HG03457 (cell line): ENCODE measurements around the gene PRCD.

Experiments
- ATAC-seq: cut with Tn5 transposase; IDR thresholded peaks from one replicate; pipeline ENCODE4 v1.9.1; 2021; ENCODE audit warnings: moderate number of reproducible peaks; ENCODE audit not compliant: unreplicated experiment

PRCD gene

GRCh38 chr17:76588182-76588581, 48.3 kb downstream of the PRCD start:
- ATAC-seq: no peak

DNA sequence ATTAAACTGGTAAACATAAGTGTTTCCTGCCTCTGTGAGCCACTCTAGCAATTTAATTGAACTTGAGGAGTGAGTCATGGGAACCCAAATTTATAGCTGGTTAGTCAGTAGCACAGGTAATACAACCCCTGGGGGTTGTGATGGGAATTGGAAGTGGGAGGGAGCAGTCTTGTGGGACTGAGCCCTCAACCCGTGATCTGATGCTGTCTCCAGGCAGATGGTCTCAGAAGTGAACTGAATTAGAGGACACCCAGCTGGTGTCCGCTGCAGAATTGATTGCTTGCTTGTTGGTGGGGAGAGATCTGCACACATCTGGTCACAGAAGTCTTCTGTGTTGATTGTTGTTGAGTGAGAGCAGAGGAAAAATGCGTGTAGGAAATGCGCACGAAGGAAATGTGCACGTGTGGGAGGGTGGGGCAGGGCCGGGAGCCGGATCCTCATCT, 53.6 kb downstream of the PRCD start:
- no peak for ATAC-seq

DNA sequence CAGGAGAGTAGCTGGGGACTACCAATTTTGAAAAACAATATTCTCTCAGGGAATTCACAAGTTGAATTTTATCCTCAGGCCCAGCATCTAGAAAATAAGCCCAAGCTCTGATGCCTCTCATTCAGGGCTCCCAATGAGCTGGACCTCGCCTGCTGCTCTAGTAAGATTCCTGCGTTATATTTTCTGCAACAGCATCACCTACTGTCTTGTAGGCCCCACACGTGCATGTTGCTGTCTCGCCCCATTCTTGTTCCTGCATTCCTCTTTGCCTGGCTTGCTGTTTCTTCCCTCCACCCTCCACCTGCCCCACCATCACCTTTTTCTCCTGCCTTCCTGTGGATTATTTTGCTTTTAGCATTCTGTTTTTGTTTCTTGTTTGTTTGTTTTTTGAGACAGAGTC, 54.1 kb downstream of the PRCD start:
- ATAC-seq: no peak

DNA sequence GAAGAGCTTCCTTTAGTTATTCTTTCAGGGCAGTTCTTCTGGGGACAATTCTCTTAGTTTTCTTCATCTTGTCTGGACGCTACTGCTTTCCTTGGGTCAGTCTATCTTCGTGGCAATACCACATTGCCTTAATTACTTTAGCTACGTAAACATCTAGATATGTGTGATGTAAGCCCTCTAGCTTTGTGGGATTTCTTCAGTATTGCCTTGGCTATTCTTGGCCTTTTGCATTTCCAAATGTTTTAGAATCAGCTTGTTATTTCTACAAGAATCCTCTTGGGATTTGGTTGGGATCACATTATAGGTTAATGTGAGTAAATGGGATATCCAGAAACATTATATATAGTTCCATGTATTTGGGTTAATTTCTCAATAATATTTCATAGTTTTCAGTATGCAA, 54.8 kb downstream of the PRCD start:
- ATAC-seq: no peak
